Renal cortical epithelial cell (primary cell): ENCODE data around the gene CDK15. TPM values are rescaled to one million over a fixed set of nuclear protein-coding genes. Genes with fewer than 3 reads are reported as not detected.
"Not testable (repeated sequence)": the region's sequence is repeated elsewhere in the genome, so short reads cannot be mapped to it uniquely, and the experiment has no call there.

Experiments used
- DNase-seq: peaks from one replicate; pipeline ENCODE4 v3.0.0-alpha.2; 2011; ENCODE audit warnings: low read depth
- total RNA-seq: library from RNA; depleted of rRNA; stranded (reverse); fragments of >200 nt; gene quantifications from 2 replicates; pipeline ENCODE4 v1.2.3, GENCODE V29; 2014

The CDK15 gene
- total RNA-seq, 1 donor from 2014 or later, result 0.55 TPM

DNA sequence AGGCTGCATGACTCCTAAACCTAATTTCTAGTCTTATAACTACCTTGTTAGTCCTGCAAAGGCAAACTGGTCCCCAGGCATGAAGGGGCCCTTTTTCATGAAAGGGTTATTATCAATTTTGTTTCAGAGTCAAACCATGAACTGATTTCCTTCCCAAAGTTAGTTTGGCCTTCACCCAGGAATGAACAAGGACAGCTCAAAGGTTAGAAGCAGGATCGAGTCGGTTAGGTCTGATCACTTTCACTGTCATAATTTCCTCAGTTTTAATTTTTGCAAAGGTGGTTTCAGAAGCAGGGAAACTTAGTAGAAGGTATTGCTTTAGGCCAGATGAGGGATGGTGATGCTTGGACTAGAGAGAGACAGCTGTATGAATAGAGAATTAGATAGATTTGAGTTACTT is 16.9 kb upstream of the CDK15 start:
- no peak for DNase-seq

DNA sequence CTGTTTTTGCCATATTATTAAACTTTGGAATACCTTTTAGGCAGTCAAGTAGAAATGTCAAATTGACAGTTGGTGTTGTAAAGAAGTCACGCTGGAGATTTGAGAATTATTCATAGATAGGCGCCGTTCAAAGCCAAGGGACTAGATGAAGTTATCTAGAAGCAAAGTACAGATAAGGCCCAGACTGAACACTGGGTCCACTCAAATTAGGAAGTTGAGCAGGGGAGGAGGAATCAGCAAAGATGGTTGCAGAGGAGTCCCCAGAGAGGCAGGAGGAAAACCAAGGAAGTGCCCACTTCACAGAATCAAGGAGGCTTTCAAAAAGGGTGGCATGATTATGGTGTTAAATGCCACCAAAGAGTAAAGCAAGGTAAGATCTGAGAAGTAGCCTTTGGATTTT is 16.0 kb upstream of the CDK15 start:
- no peak for DNase-seq

DNA sequence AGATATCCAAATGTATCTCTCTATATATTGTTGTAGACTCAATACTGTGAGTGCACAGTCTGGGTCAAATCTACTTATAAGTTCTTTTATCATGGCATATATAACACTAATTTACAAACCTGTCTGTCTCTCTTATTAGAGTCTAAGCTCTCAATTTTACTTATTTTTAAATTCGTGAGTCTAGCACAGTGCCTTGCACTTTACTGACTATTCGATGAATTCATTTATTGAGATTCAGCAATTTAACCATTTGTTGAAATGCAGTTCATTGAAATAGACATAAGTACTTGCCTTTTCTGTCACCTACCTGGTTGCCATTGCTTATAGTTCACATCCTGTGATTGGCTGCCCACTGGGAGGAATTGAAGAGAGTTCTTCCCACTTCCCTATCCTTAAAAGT is 15.3 kb upstream of the CDK15 start:
- no peak for DNase-seq

DNA sequence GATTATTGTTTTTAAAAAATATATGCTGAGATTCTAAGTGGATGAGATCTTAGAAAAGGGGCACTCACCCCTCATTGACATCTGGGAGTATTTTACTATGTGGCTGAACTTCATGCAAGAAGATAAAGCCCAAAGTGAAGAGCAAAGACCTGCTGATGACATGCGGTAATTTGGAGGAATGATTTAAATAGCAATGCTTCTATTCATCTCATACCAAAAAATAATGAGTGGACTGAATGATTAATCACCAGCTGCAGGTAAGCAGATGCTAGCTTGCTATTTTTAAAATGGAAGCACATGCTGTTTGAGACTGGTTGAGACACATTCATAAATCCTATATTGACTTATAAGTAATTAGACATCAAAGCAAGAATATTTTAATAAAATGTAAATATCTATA is 12.7 kb upstream of the CDK15 start:
- no peak for DNase-seq

DNA sequence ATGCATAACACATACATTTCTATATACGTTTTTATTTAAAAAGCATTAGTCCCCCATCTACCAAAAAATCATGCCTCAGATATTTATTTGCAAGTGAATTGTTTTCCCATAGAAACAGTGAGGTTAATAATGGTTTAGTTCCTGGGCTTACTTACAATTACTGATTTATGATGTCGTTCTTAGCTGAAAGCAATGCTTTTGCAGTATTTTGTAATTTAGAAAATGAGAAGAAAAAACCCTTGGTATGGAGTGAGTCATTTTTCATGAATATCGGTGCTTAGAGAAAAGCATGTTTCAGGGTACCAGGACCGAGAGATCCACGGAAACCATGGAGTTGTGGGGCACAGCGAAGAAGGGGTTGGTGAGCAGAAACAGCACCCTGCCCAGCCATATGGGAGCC is 12.0 kb upstream of the CDK15 start:
- DNase-seq, result no peak

DNA sequence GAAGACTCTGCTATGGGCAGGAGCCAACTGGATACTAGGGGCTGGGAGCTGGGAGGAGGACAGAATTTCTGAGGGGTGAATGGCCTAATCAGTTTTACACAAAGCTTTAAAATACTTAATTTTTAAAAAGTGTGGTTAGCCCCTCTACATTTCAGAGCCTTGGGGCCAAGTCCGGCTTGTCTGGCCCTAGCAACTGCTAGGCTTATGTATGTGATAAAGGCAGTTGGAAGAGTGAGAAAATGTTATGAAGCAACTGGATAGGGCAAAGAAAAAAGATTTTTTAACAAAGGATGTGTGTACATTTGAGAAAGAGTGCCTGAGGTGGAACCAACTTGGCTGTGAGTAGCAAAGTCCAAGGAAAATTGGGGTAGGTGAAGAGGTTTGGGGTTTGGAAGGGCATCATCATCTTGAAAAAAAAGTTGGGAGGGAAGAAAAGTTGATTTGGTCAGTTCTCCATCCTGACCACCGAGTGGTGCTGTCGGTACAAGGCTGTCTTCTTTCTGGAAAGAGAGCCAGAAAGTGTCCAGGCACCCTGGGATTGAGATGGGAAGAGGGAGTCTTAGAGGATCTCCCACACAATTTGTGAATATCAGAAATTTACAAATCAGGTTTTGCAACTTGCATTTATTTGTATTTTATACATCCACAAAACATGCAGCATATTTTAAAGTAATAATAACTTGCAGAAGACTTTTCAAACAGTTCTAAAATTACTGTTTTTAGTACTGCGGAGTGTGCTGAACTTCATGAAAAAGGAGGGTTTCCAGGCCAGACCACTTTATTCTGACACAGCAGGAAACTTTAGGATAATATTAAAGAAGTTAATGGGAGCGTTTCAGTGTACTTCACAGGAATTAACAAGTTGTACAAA is 10.5 kb upstream of the CDK15 start:
- DNase-seq, result peak; percentile 51

DNA sequence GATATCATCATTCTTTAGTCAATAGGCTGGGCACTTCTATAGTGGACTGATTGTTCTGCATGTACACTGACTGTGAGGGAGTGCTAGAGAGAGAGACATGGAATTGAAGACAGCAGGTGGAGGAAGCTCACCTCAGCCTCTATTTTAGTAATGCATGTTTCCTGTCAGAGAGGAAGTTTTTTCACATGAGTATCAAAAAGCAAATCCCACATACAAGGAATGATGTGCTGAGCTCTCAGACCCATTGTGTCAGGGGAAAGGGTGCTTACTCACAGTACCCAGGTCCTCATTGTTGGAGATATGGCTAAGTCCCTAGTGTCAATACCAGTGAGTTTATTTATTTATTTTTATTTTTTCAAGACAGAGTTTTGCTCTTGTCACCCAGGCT is 9.9 kb upstream of the CDK15 start:
- DNase-seq, result peak; percentile 21

DNA sequence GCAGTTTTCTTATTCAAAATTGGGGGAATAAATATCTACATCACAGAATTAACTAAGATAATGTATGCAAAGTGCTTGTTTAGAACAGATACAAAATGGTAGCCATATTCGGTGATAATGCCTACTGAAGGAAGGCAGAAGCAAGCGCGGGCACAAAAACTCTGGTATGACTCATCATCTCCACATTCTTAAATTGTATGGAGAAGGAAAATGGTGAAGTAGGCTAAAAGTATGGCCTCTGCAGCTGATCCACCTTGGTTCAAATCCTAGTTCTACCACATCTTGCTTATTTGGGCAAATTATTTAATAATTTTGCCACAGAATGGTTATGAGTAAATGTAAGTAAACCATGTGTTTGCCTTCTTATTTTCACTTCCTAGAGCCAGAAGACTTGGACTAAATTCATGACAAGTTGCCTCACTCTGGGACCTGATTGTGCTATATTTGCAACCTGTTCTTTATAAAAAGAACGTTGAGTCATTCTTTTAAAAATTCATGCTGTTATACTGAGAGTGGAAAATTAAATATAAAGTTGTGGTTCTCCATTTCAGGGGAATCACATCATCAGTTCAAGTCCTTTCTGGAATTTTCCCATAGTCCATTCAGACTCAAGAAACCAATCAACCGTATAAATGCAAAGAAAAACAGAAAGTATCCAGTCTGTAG is 9.0 kb upstream of the CDK15 start:
- peak; percentile 93 for DNase-seq

DNA sequence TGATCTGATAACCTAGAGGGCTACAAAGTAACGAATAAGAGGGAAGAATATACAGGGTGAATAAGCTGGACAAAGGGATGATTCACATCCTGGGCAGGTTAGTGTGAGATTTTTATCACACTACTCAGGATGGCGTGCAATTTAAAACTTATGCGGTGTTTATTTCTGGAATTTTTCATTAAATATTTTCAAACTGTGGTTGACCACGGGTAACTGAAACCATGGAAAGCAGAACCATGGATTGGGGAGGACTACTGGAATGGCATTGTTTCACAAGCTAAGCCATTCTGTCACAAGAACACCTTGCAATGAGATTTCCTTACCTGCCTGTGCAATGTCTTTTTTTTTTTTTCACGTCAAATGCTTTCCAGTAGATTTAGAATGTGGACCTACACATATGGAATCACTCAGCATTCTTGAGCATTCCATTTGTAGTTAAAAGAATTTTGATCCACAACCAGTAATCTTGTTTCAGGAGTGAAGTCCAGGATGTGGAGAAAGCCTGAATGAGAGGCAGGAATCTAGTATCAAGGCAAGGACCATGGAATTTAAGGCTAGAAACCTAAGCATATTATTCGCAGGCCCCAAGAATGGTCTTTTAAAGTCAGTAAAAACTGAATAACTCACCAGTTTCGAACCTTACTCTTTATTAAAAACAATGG is 8.0 kb upstream of the CDK15 start:
- peak; percentile 94 for DNase-seq

DNA sequence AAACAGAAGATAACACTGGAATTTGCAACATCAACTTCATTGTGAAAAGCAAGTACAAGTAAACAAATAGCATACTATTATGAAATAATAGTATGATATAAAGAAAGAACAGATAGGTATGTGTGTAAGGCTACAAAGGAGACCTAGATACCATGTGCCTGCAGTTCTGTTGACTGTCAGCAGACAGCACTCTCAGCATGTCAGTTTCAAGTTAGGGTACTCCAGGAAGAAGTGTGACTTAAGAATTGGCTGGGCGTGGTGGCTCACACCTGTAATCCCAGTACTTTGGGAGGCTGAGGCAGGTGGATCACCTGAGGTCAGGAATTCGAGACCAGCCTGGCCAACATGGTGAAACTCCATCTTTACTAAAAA is 7.4 kb upstream of the CDK15 start:
- peak; percentile 62 for DNase-seq

DNA sequence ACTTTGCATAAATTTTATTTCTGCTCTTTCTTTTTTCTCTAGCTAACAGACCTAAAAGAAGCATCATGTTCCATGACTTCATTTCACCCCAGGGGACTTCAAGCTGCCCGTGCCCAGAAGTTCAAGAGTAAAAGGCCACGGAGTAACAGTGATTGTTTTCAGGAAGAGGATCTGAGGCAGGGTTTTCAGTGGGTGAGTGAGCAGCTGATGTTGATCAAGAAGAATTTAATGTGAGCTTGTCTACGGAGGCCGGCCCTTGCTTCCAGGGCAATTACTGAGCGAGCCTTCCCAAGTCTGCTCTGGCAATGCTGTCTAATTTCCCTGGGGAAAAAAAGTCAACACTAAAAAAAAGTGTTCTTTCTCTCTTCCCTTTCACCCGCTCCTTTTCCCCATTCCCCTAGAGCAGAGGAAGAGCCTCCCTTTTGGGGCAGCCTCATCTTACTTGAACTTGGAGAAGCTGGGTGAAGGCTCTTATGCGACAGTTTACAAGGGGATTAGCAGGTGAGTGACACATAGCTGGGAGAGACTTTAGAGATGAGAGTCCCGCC is 1.2 kb downstream of the CDK15 start:
- DNase-seq, result peak; percentile 71

DNA sequence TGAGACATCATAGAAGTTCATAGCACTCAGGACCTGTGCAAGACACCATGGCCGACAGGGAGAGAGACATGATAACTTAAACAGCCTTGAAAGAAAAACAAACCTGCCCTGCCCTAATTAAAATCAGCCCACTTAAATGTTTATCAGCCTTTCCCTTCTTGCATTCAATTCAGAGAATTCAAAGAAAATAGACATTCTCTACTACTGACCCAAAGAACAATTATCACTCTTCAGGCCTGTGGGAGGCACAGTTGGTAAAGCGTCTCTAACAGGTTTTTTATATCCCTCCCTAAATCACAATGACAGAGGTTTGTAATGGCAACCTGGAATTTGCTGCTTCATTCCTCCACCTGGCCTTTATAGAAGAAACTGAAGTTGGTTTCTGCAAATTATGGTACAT is 1.7 kb downstream of the CDK15 start:
- no peak for DNase-seq

DNA sequence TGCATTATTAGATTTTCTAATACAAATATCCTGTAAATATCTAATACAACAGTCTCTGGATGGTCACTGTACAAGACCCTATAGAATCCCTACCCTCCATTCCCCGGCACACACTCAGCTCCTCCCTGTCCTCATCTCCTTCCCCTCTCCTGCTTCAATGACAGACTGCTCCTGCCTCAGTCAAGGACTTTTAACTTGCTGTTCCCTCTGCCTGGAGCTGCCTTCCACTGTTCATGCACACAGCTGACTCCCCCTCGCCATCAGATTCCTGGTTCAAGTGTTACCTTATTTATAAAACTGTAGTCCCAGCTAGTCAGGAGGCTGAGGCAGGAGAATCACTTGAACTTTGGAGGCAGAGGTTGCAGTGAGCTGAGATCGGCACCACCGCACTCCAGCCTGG is 3.3 kb downstream of the CDK15 start:
- no peak for DNase-seq

DNA sequence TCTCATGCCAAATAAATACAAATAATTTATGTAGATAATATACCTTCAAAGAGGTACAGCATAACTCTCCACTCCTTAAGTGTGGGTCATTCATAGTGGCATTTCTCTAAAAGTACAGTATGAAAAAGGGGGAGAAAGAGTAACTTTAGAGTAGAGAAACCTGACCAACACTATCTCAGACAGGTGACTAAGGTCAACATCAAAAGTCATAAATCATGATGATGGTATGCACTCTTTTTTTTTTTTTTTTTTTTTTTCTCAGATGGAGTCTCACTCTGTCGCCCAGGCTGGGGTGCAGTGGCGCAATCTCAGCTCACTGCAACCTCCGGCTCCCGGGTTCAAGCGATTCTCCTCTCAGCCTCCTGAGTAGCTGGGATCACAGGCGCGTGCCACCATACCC is 4.3 kb downstream of the CDK15 start:
- not testable (repeated sequence) for DNase-seq

DNA sequence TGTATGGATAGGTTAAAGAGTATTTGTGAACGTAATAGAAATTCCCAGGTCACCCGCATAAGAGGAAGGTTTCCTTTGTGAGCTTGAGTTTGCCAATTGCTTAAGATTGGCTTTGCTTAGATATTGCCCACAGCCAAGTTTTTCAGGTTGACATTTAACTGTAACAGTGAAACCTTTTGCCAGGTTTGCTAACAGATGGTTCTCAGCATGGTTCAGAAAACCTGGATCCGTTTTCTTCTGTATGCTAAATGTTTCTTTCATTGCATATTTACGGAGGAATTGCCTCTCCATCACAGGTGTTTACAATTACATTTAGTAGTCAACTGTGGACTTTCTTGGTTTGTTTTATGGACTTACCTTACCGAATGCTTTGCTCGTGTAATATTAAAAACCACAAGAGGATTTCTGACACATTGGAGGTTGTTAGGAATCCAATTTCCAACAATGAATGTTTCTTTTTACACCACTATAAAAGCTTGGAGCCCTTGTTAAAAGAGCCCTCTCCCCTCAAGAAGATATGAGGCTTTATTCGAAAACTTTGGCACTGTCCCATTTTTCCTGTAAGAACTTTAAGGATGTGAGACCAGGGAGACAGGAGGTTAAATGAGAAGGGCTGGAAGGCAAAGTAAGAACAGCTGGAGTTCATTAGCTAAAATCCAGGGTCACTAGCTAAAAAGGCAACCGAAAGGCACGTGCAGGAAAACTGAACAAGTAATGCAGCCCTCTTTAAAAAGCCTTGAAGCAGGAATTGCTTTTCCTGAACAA is 7.8 kb downstream of the CDK15 start:
- DNase-seq, result no peak

DNA sequence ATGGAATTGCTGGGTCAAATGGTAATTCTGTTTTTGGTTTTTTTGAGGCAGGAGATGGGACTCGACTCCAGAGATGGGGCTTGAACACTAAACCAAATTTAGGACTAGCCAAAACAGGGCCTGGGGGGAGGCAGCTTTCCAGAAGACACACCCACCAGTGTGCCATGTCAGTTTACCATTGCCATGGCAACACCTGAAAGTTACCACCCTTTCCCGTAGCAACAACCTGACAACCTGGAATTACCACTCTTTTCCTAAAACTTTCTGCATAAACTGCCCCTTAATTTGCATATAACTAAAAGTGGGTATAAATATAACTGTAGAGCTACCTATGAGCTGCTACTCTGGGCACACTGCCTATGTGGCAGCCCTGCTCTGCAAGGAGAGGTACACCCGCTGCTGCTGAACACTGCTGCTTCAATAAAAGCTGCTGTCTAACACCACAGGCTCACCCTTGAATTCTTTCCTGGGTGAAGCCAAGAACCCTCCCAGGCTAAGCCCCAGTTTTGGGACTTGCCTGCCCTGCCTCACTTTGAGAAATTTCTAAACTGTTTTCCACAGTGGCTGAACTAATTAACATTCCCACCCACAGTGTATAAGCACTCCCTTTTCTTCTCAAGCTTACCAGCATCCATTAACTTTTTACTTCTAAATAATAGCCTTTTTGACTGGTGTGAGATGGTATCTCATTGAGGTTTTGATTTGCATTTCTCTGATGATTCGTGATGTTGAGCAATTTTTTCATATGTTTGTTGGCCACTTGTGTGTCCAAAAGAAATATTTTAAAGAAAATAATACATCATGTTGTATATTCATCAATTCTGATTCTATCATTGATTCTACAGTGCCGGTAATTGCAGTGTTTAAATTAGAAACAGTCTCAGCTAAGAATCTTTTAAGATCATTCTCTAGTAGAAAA is 10.6 kb downstream of the CDK15 start:
- peak; percentile 18 for DNase-seq

DNA sequence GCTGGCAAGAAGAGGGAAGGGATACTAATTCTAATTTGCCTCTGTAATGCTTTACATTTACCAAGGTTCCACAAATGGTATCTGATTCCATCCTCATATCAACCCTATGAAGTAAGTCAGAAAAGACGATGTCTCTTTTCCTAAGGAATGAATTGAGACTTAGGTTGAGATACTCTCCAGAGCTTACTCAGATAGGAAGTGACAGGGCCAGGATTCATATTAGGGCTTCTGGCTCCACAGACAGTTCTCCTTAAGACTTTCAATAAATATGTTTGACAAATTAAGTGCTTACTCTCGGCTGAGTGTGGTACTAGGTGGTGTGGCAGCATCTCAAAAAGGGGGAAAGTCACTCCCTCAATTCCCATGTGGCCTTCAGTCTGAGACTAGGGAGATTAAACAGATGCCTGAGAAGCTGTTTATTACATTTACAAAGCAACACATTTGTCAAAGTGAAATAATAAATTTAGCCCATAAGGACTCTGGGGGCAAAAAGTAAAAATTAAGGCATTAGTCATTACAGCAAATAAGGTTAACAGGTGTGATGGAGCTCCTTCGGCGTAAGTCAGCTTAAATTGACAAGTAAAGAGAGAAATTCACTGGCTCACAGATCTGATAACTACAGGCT is 14.2 kb downstream of the CDK15 start:
- no peak for DNase-seq

DNA sequence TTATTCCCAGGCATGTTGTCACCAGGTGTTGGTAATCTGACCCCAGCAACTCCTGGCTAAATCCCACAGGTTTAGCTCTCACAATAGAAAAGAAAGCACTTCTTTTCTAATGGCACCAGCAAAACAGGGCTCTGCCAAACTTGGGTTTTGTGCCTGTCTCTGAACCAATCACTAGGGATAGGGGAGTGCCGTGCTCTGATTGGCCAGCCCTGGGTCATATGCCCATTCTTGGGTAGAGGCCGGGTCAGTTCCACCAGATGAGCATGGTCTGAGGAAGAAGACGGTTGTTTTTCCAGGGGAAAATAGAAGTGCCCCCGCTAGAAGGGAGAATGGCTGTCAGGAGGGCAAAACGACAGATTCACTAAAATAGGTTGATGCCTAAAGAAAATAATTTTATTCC is 14.7 kb downstream of the CDK15 start:
- no peak for DNase-seq

DNA sequence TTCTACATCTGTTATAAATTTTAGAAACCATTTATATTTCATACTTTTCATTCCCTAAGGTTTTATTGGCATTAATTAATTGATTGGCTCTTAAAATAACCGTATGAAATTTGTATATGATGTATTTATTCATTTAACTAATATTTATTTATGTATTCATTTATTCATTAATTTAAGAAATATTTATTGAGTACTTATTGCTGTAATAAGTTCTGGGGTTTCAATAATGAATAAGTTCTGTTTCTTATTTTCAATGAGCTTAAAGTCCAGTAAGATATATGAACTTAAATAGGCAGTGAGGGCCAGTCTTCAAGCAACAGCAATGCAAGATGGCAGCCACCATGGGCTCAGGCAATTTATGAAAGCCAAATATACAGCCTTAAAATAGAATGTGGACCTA is 17.9 kb downstream of the CDK15 start:
- no peak for DNase-seq

DNA sequence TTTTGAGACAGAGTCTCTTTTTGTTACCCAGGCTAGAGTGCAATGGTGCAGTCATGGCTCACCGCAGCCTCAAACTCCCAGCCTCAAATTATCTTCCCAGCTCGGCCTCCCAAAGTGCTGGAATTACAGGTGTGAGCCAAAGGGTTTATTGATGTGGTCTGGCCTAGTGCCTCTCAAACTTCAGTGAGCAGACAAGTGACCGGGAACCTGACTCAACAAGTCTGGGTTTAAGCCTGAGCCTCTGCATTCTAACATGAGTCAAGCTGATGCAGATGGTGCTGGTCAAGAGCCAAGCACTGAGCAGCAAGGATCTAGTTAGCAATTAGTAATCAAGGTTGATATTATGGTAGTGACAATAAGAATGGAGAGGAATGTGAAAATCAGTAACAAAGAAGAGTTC is 21.3 kb downstream of the CDK15 start:
- peak; percentile 73 for DNase-seq
